Measurements from ENCODE around the gene UBE2G2.
"Not testable (repeated sequence)": the region's sequence is repeated elsewhere in the genome, so short reads cannot be mapped to it uniquely, and the experiment has no call there.

Gene UBE2G2

DNA sequence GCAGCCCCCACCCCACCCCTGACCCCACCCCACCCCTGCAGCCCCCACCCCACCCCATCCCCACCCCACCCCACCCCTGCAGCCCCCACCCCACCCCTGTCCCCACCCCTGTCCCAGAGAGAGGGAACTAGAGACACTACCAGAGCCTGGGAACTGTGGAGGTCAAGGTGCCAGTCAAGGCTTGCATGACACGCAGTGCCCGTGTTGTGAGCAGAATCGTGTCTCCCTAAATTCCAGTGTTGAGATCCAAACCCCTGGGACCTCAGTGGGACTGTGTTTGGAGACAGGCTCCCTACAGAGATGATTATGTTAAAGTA, 34.7 kb upstream of the UBE2G2 start:
- no peak for DNase-seq (ENCODE audit: low spot score)

DNA sequence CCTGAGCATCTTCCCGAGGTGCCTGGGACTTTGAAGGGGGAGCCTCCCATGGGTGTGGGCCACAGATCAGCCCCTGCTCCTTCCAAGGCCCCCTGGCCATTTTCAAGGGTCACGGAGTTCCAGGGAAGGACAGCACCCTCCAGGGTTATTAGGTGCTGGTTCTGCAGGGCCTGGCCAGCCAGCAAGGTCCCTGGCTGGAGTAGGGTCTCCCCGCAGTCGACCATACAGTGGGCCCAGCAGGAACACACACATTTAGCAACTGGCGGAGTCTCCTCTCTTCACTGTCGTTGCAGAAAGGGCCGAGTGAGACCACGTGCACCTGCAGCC, 34.0 kb upstream of the UBE2G2 start:
- no peak for DNase-seq (ENCODE audit: low spot score)

DNA sequence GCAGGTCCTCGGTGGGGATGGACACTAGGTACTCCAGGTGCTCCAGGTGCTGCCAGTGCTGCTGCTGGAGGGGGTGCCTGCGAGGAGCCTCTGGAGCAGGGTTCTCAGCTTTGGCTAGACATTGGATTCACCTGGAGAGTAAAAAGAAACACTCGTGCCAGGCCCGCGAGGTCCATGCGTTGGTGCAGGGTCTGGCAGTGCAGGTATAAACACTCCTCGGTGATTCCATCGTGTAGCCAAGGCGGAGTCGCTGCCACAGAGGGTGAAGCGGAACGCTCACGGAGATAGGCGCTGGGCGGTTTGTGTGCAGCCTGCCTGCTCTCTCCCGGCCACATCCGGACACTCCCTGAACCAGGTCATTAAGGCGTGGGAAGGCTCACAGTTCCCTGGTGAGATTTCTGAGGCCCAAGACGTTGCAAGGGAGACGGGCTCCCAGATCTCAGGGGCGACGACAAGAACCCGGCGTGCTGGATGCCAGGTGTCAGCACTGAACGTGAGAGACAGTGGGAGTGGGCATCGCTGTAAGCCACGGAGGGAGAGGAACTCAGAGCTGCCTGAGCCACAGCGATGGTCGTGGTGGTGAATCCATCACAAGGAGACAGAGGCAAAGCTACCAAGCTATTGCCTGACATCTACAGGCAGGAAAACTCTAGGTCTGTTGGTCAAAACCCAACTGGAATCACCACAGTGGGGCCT, 33.5 kb upstream of the UBE2G2 start:
- no peak for DNase-seq (ENCODE audit: low spot score)

DNA sequence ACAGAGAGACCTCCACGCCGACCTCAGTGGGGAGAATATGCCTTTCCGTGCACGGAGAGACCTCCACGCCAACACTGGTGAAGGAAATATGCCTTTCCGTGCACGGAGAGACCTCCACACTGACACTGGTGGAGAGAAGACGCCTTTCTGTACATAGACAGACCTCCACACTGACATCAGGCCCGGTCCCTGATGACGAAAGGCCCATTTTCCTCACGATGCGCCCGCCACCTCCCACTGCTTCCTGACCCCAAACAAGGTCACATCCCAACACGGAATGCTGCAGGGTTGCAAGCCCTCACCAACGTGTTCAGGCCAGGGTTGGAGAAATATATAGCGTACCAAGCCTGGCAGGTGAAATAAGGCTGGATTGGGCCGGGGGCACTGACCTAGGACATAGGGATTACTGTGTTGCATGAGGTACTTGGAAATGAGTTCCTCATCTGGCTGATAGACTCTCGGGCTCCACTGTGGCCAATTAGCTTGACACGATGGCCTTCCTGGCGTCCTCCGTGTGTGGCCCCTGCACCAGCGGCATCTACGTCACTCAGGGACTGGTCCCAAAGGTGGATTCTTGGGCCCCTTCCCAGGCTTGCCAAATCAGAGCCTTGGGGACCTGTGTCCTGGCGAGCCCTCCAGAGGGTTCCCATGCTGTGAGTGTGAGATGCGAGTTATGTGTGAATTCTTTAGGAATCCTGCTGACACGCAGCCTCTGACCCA, 32.8 kb upstream of the UBE2G2 start:
- no peak for DNase-seq (ENCODE audit: low spot score)

DNA sequence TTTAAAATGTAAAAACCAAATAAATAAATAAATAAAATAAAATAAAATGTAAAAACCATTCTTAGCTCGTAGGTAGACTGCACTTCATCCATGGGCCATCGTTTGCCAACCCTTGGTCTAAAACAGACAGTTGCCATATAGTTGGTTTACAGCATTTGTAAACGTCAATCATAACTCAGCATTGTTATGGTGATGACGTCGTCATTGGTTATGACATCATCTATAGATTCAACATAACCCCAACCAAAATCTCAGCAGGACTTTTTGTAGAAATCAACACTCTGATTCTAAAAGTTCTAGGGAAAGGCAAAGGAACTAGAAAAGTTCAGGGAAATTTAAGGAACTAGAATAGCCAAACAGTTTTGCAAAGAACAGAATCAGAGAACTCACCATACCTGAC, 32.0 kb upstream of the UBE2G2 start:
- no peak for DNase-seq (ENCODE audit: low spot score)

DNA sequence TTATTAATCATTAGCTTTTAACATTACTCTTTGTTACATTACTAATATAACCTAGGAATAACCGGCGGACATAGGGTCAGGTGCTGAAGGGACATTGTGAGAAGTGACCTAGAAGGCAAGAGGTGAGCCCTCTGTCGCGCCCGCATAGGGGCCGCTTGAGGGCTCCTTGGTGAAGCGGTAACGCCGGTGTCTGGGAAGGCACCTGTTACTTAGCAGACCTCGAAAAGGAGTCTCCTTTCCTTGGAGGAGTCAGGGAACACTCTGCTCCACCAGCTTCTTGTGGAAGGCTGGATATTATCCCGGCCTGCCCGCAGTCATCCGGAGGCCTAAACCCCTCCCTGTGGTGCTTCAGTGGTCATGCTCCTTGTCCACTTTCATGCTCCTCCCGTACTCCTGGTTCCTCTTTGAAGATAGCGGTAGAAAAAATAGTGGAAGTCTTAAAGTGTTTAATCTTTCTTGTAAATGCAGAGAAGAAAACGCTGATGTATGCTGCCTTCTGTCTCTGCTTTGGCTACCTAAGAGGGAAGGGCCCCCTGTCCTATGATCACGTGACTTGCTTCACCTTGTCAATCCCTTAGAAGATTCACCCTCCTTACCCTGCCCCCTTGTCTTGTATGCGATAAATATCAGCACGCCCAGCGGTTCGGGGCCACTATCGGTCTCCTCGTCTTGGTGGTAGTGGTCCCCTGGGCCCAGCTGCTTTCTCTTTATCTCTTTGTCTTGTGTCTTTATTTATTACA, 31.1 kb upstream of the UBE2G2 start:
- DNase-seq (ENCODE audit: low spot score): not testable (repeated sequence)

DNA sequence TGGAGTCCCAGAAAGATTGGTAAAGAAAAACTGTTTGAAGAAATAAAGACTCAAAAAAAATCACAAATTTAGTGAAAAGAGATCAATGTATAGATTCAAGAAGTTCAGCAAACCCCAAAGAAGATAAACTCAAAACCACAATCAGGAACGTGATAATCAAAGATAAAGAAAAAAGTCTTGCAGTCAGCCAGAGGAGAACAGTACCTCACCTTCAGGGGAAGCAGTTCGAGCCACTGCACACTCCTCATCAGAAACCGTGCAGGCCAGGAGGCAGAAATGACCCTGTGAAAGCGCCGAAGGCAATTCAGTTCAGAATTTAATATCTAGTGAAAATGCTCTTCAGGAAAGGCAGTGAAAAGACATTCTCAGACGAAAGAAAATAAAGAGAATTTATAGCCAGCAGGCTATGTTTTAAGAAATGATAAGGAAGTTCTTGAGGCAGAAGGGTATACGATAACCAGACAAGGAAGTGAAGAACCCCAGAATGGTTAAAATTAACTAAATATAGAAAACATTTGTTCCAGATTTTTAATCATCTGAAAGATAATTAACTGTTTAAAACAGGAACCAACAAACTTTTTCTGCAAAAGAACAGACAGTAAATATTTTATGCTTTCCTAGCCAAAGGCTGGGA, 29.7 kb upstream of the UBE2G2 start:
- DNase-seq (ENCODE audit: low spot score): no peak

DNA sequence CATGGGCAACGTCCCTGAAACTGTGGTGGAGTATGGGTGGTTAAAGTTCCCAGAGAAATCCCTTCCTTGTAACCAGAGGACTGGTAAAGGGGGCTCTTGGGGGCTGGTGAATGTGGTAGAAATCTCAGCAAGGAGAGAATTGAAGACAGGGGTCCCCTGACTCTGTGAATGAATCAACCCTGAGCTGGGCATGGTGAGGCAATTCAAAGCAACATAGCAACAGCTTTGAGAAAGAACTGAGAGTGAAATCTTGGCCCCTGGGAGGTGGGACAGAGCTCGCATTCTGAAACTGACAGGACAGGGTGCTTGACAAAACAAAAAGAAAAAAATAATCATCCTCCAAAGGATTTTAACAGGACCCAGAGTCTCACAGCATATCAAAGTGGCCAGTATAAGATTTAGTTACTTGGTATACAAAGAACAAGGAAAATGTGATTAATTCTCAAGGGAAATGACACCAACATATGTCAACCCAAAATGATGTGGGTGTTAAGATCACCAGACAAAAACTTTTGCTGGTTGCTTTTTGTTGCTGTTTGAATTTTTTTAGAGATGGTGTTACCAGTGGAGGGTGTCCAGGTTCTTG, 28.0 kb upstream of the UBE2G2 start:
- DNase-seq (ENCODE audit: low spot score): no peak

DNA sequence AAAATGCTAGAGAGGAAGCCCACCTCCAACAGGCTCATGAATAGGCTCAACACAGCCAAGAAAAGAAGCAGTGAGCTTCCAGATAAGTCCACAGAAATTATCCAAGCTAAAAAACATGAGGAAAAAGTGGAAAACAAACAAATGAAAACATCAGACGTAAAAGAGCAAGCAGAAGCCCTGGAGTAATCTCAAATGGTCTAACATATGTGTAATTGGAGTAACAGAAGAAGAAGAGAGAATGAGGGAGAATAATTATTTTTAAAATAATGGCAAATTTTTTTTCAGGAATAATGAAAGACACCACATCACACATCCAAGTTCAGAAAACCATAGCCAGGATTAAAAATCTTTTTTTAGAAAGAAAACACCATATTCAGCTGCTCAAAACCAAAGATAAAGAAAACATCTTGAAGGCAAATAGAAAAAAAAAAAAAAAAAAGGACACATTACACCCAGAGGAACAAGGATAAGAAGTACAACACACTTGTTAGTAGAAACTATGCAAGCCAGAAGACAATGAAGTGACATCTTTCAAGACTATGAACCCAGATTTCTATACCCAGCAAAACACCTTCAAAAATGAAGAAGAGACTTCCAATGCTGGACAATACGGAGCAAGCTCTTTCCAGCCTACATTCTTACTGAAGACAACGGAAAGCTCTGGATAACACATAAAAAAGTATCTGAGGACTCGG, 26.9 kb upstream of the UBE2G2 start:
- no peak for DNase-seq (ENCODE audit: low spot score)

DNA sequence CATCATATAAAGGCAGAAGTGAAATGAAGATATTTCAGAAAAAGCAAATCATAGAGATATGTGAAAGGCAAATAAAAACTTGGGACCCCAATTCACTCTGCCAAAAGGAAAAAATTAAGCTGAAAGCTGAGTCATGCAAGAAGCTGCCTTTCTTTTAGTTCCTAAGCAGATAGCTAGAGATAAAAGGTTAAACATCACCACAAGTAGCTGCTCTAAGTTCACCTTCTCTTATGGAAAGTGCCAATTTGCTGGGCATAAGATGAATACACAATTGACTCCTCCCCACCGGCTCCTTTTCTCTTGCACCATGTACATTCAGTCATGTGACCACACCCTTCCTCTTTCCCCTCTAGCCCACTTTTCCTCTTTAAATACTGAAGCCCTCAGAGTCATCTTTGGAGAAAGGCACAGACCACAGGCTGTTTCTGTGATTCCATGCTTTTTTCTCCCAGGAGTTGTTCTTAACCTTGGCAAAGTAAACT, 21.6 kb upstream of the UBE2G2 start:
- no peak for DNase-seq (ENCODE audit: low spot score)

DNA sequence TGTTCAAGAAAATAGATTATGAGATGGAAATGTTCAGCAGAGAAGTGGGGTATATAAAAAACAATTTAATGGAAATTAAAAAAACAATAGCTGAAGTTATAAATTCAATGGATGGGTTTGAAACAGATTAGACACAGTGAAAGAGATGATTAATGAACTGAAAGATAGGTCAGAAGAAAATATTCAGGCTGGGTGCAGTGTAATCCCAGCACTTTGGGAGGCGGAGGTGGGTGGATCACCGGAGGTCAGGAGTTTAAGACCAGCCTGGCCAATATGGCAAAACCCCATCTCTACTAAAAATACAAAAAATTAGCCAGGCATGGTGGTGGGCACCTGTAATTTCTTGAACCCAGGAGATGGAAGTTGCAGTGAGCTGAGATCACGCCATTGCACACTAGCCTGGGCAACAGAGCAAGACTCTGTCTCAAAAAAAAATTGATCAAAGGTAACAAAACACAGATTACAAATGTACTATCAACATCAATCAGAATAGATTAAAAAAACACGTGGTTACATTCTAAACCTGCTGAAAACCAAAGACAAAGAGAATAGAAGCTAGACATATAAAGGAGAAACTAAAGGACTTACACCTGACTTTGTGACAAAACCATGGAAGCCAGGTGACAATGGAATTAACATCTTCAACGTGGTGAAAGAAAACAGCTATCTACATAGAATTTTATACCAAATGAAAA, 21.0 kb upstream of the UBE2G2 start:
- DNase-seq (ENCODE audit: low spot score): no peak

DNA sequence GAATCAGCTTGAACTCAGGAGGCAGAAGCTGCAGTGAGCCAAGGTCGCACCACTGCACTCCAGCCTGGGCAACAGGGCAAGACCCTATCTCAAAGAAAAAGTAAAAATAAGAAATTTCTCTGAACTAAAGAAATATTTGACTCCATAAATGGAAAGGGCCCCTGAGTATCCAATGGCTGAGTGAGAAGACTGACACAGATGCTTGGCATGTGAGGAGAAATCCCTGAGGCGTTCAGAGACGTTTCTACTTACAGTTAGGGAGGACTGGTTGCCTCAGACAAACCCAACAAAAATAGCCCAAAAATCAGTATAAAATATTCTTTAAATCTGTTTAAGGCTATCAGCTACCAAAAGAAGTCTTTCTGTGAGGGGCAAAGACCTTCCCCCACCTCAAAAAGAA, 19.2 kb upstream of the UBE2G2 start:
- DNase-seq (ENCODE audit: low spot score): no peak

DNA sequence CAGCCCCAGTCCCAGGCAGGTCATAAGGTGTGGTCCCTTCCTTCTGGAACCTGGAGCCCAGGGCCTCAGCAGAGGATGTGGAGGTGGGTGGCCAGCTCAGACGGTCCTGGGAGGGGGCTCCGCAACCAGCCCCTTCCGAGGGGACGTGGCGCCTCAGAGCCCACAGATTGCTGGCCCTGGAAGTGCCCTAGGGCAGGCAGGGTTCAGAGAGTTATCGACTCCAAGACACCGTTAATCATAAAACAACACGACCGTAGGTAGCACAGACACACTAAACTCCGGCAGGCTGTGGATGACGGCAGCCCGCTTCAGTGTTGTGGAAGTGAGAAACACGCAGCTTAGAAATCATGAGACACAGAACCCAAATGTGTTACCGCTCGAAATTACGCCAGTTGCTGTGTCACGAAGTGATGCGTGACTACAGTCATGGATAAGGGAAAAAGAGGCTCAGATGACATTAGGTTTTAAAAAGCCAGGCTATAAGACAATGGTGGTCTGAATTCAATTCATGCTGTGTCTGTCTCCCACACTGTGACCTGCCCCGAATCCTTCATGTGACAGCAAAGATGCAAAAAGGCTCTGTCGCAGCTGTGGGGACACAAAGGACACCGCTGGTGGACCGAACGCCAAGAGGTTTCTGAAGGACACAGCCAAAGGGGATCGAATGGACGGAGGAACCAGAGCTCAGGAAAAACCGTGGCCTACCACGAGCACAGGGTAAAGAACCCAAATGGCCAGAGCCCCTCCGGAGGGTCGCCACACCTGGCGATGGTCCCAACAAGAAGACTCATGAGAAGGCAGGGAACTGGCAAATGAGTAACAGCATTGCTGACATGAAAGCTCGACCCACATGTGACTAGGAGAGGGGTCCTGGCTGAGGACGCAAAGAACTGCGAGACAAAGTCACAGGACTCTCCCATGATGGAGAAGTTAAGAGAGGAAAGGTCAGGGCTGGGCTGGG, 17.9 kb upstream of the UBE2G2 start:
- no peak for DNase-seq (ENCODE audit: low spot score)

DNA sequence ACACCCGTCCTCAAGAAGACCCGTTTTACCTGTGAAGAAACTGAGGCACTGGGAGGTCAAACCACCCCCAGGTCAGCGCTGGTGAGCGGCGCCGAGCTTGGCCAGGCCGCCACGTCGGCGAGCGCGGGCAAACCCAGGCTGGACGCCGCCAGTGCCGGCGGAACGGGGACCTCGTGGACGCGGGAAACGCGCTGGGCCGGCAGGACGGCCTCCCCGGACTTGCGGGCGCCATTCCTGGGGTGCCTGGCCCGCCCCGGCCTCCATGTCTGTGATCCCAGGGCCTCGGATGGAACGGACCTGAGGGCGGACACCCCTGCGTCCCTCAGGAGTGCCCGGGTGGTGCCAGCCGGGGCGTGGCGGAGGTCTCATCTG, 17.0 kb upstream of the UBE2G2 start:
- no peak for DNase-seq (ENCODE audit: low spot score)

DNA sequence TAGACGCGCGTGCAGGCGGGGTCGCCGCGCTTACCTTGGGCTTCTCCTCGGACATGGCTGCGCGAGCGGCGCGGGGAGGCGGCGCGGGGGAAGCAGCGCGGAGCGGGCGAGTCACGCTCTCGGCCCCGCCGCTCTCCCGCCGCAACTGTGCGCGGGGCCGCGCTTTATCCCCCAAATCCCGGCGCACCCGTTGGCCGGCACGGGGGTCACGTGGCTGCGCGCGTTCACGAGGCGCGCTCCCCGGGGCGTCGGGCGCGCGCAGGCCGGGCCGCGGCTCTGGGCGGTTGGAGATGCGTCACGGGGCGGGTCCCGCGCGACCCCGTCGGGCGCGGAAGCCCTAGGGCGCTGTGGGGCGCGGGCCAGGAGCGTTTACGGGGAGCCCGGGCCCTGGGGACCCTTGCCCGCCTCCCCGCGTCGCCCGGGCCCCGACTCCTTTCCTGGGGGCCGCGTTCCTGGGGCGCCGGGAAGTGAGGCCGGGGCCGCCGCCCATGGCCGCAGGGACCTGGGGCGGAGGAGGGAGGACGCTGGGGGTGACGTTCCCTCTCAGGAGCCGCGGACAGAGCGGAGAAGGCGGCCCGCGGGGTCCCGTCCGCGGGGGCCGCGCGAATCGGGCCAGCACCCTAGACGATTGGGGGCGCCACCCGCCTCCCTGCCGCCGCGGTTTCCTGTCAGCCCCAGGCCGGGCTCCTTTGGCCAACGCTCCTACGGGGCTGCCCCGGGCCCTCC, 16.5 kb upstream of the UBE2G2 start, which contains the start of gene SUMO3:
SUMO3 (minus strand) TSS at position 149 of the 726 bp plus-strand sequence; CDS start at position 55, 94 bp downstream.
- DNase-seq (ENCODE audit: low spot score): peak; percentile 66

DNA sequence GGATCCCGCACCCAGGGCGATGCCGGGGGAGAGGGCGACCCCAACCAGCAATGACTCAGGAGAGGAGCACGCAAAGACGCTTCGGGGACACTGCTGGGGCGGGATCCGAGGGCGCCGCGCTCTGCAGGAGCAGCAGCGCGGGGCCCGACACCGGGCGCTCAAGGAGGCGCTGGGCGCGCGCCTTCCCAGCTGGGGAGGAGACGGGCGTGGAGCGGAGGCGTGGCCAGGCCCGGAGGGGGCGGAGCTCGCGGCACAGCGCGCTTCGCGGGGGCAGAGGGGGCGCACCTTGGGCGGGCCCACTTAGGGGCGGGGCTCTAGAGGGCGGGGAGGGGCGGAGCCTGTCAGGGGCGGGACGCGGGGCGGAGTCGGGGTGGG, 15.9 kb upstream of the UBE2G2 start:
- peak; percentile 91 for DNase-seq (ENCODE audit: low spot score)

DNA sequence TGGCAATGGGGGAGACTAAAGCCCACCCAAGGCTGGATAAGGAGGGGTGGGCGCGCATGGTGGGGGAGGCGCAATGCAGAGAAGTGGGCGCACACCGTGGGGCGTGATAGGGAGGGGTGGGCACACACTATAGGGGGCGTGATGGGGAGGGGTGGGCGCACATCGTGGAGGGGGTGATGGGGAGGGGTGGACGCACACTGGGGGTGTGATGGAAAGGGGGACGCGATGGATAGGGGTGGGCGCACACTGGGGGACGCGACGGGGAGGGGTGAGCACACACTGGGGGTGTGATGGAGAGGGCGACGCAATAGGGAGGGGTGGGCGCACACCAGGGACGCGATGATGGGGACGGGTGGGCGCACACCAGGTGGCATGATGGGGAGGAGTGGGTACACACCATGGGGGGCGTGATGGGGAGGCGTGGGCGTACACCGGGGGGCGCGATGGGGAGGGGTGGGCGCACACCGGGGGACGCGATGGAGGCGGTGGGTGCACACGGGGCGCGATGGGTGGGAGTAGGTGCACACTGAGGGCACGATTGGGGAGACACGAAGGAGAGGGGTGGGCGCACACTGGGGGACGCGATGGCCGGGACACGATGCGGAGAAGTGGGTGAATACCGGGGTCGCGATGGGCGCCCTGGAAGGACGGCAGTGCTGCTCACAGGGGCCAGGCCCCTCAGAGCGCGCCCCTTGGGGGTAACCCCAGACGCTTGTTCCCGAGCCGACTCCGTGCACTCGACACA, 15.3 kb upstream of the UBE2G2 start:
- no peak for DNase-seq (ENCODE audit: low spot score)

DNA sequence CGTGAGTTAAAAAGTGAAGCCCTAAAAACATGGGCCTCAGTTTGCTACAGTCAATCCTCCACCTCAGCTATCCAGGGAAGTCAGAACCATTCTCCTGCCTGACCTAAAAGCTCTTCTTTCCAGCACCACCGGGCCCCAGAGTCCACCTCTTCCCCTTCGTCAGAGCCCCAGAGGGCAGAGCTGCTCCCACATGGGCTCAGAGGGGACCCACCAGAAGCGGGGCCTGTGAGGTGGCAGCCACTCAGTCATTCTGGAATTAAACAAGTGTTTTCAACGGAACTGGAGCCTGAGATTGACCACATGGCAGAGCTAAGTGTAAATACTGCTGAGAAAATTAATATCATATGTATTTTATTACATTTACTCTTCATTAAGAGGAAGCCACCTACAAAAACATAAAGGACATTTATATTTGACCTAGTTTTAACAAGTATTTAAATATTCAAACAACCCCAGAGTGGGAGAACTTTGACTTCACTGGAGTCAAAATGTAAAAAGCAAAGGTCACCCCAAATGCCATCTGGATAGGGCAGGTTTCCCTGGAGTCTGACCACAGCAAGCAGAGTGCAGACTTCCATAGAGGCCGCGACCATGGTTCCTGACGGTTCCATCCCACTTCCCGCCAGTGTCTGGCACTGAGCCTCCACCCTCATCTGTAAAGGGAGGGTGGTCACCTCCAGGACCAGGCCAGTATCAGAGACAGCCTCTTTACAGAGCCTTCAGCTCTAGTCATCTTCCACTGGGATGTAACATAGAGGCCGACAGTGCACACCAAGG, 14.4 kb upstream of the UBE2G2 start:
- no peak for DNase-seq (ENCODE audit: low spot score)
